OCI-LY7 (cell line): ENCODE measurements around the gene RNASEH2C. TPM values are rescaled to one million over a fixed set of nuclear protein-coding genes. Genes with fewer than 3 reads are reported as not detected.
"Not testable (repeated sequence)": the region's sequence is repeated elsewhere in the genome, so short reads cannot be mapped to it uniquely, and the experiment has no call there.

Experiments used
- BruUV-seq: library from RNA; stranded (reverse); fragments of 400-500 nt; replicated peaks from 2 replicates; lab custom pipeline; 2021; lab: Mats Ljungman, UMichigan
- CTCF ChIA-PET: fragments of 300-600 bp; sonication (Branson Sonifier 250); formaldehyde crosslinking; loops from one replicate; lab custom pipeline; 2022; ENCODE audit warnings: antibody characterized with exemption; ENCODE audit not compliant: unreplicated experiment; lab: Charles Lee
- POLR2A ChIA-PET: fragments of 300-600 bp; sonication (Branson Sonifier 250); formaldehyde crosslinking; loops from one replicate; lab custom pipeline; 2022; ENCODE audit warnings: antibody characterized with exemption; lab: Charles Lee
- DNase-seq: peaks from one replicate; pipeline ENCODE4 v3.0.0-alpha.2; 2015; ENCODE audit warnings: low spot score
- H2AFZ ChIP-seq: fragments of 200-600 bp; sonication (generic), shearing (Covaris generic); 2 replicates; pipeline ENCODE4 v1.6.1; 2014; ENCODE audit warnings: mild to moderate bottlenecking, antibody characterized with exemption, low read length, moderate library complexity
- H3K27ac ChIP-seq: fragments of 200-600 bp; sonication (generic); 2 replicates; pipeline ENCODE4 v1.5.1; 2014; ENCODE audit warnings: mixed run types, low read depth, mild to moderate bottlenecking, moderate library complexity, low read length, inconsistent platforms; ENCODE audit not compliant: poor library complexity, severe bottlenecking
- H3K36me3 ChIP-seq: fragments of 200-600 bp; sonication (generic); 2 replicates; pipeline ENCODE4 v1.6.1; 2014; ENCODE audit warnings: mild to moderate bottlenecking, antibody characterized with exemption, low read length, moderate library complexity, mixed read lengths; ENCODE audit not compliant: insufficient read depth
- H3K4me1 ChIP-seq: fragments of 200-600 bp; sonication (generic); 2 replicates; pipeline ENCODE4 v1.5.1; 2014; ENCODE audit warnings: mild to moderate bottlenecking, low read length; ENCODE audit not compliant: insufficient read depth, poor library complexity, severe bottlenecking
- H3K4me2 ChIP-seq: fragments of 200-600 bp; sonication (generic); 2 replicates; pipeline ENCODE4 v1.6.1; 2014; ENCODE audit warnings: mild to moderate bottlenecking, low read length
- H3K4me3 ChIP-seq: fragments of 200-600 bp; sonication (generic); 2 replicates; pipeline ENCODE4 v1.5.1; 2014; ENCODE audit warnings: mild to moderate bottlenecking, low read depth, low read length; ENCODE audit not compliant: poor library complexity, severe bottlenecking
- H3K79me2 ChIP-seq: fragments of 200-600 bp; sonication (generic); 2 replicates; pipeline ENCODE4 v1.6.1; 2016; ENCODE audit warnings: low read depth, mild to moderate bottlenecking, low read length, moderate library complexity, mixed read lengths; ENCODE audit not compliant: insufficient read depth
- H3K9me2 ChIP-seq: fragments of 200-600 bp; sonication (generic); 2 replicates; pipeline ENCODE4 v1.6.1; 2016; ENCODE audit warnings: mild to moderate bottlenecking, low read length, mixed read lengths; ENCODE audit not compliant: insufficient read depth
- H3K9me3 ChIP-seq: fragments of 200-600 bp; sonication (generic); 2 replicates; pipeline ENCODE4 v1.6.1; 2014; ENCODE audit warnings: mild to moderate bottlenecking, mixed run types, low read length, mixed read lengths
- H4K20me1 ChIP-seq: fragments of 200-600 bp; sonication (generic); 2 replicates; pipeline ENCODE4 v1.6.1; 2014; ENCODE audit warnings: mild to moderate bottlenecking, antibody characterized with exemption, low read length, moderate library complexity, mixed read lengths; ENCODE audit not compliant: insufficient read depth
- CTCF ChIP-seq: fragments of 200-600 bp; sonication (generic); conservative IDR thresholded peaks from 2 replicates; pipeline ENCODE4 v1.5.1; 2014; ENCODE audit warnings: mild to moderate bottlenecking, antibody characterized with exemption, low read length, moderate library complexity, mixed read lengths
- EZH2phosphoT487 ChIP-seq: fragments of 200-600 bp; sonication (generic); IDR thresholded peaks from 2 replicates; pipeline ENCODE4 v1.6.1; 2018; ENCODE audit warnings: low read depth, borderline replicate concordance, mild to moderate bottlenecking, mixed run types, antibody characterized with exemption, low read length, moderate library complexity, mixed read lengths
- intact Hi-C: fragments of 100-400 bp; cut with micrococcal nuclease; formaldehyde crosslinking; loops from one replicate; pipeline ENCODE4 v1.10.0; 2022; ENCODE audit not compliant: unreplicated experiment
- total RNA-seq, 2 experiments: library from RNA; depleted of rRNA in 1 of 2; stranded (reverse); fragments of >200 nt in 1 of 2; shearing (Covaris generic) in 1 of 2; gene quantifications; 2 replicates each; pipeline ENCODE4 v1.2.3, GENCODE V29; 2014 to 2022

RNASEH2C gene
- total RNA-seq, 2 experiments from 2014 or later: 92.7 to 100 TPM

DNA sequence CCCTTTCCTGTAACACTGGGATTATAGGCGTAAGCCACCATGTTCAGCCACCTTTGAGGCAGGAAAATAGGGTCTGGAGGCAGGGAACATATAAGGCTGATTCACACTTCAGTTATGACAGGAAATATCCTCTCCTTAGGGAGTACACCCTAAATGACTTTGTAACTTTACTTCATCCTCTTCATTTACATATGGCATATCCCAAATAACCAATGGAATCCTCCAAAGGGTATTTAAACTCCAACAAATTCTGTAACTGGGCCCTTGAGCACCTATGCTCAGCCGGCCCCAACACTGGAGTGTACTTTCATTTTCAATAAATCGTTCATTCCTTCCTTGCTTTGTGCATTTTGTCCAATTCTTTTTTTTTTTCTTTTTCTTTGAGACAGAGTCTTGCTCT, 10.2 kb downstream of the RNASEH2C start:
- peak overlapping the region; percentile 22; the same call in 1 of the 2 replicates for H3K4me2 ChIP-seq
- TF ChIP-seq CTCF: no peak
- TF ChIP-seq EZH2phosphoT487: no peak
- CTCF ChIA-PET: no interaction called here
- H4K20me1 ChIP-seq: no peaks in the 10 kb centered on the region
- no peak overlapping the region for H3K4me3 ChIP-seq
- no TSS peak for BruUV-seq
- 0 out of 2 replicates have a peak overlapping the region, but pooled peaks have one; percentile 77 for H2AFZ ChIP-seq
- peaks cover 6% of the 10 kb centered on the region; the same call in 1 of the 2 replicates for H3K79me2 ChIP-seq
- no peak overlapping the region for H3K27ac ChIP-seq
- no peak for DNase-seq
- peaks cover 26% of the 10 kb centered on the region for H3K4me1 ChIP-seq
- H3K9me3 ChIP-seq: no peaks in the 10 kb centered on the region
- H3K9me2 ChIP-seq: no peaks in the 10 kb centered on the region
- intact Hi-C loops: loop anchor here (2.0 to 5.0 kb wide), 3 partner anchors 60 to 292 kb away; partner anchors contain the start of genes AP5B1, BANF1 and EIF1AD
- POLR2A ChIA-PET: interaction anchor here (0.7 to 2.5 kb wide), 2 partner anchors 10 to 105 kb away, joined by 3 to 13 read pairs; partner anchors contain the start of gene RNASEH2C
- peaks cover 25% of the 10 kb centered on the region for H3K36me3 ChIP-seq

GRCh38 chr11:65709661-65710060, 10.9 kb downstream of the RNASEH2C start:
- H3K79me2 ChIP-seq: peaks cover 6% of the 10 kb centered on the region; the same call in 1 of the 2 replicates
- BruUV-seq: no TSS peak
- DNase-seq: no peak
- H3K9me2 ChIP-seq: no peaks in the 10 kb centered on the region
- no peaks in the 10 kb centered on the region for H3K9me3 ChIP-seq
- H4K20me1 ChIP-seq: no peaks in the 10 kb centered on the region
- H3K4me3 ChIP-seq: no peak overlapping the region
- intact Hi-C loops: loop anchor here (2.0 to 5.0 kb wide), 4 partner anchors 61 to 293 kb away; partner anchors contain the start of genes AP5B1, BANF1 and EIF1AD
- H3K4me1 ChIP-seq: peaks cover 26% of the 10 kb centered on the region
- H3K27ac ChIP-seq: no peak overlapping the region
- H3K4me2 ChIP-seq: no peak overlapping the region
- no peak for TF ChIP-seq EZH2phosphoT487
- no peak for TF ChIP-seq CTCF
- CTCF ChIA-PET: no interaction called here
- POLR2A ChIA-PET: no interaction called here
- no peak overlapping the region for H2AFZ ChIP-seq
- H3K36me3 ChIP-seq: peaks cover 18% of the 10 kb centered on the region

GRCh38 chr11:65708451-65708850, 12.1 kb downstream of the RNASEH2C start:
- H3K4me3 ChIP-seq: no peak overlapping the region
- no peak overlapping the region for H3K27ac ChIP-seq
- no peak overlapping the region for H2AFZ ChIP-seq
- TF ChIP-seq CTCF (no peak), EZH2phosphoT487 (no peak)
- H3K9me3 ChIP-seq: no peaks in the 10 kb centered on the region
- H3K4me1 ChIP-seq: peaks cover 26% of the 10 kb centered on the region
- ChIA-PET POLR2A (no interaction called here), CTCF (no interaction called here)
- no peak for DNase-seq
- intact Hi-C loops: loop anchor here (5.0 kb wide), 1 partner anchor 81 kb away; no protein-coding TSS in a partner anchor
- H3K4me2 ChIP-seq: no peak overlapping the region
- BruUV-seq: no TSS peak
- peaks cover 6% of the 10 kb centered on the region; the same call in 1 of the 2 replicates for H3K79me2 ChIP-seq
- H4K20me1 ChIP-seq: no peaks in the 10 kb centered on the region
- H3K36me3 ChIP-seq: peaks cover 6% of the 10 kb centered on the region; the same call in 1 of the 2 replicates
- H3K9me2 ChIP-seq: no peaks in the 10 kb centered on the region

- intact Hi-C loops: loop anchor here (5.0 kb wide), 1 partner anchor 80 kb away; no protein-coding TSS in a partner anchor
- H2AFZ ChIP-seq, H3K9me2 ChIP-seq, H3K4me3 ChIP-seq, CTCF ChIA-PET, H3K36me3 ChIP-seq, H3K9me3 ChIP-seq, H3K27ac ChIP-seq, H4K20me1 ChIP-seq, H3K4me2 ChIP-seq, DNase-seq, BruUV-seq, H3K79me2 ChIP-seq, POLR2A ChIA-PET: not testable (repeated sequence)
- H3K4me1 ChIP-seq: peaks cover 19% of the 10 kb centered on the region
These were observed 13.6 kb downstream of the RNASEH2C start for GRCh38 chr11:65707002-65707401.
